Measurements from ENCODE around the gene ZNF574.

Gene ZNF574

DNA sequence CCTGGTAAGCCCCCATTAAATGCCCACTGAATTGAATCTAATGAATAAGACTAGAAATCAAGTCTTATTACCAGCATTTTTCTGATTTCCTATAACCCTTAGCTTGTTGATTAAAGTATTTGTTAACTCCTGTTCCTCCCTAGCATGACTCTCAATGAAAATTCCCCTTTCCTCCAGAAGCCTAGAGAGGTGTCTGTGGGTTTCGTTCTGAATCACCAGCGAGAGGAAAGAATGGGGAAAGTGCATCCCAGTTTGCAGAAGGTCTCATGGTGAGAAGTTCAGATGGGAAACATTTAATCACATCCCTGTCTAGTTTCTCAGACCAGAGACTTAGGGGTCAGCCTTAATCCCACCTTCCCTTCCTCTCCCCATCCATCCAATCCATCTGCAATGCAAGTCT lies 29.4 kb downstream of the ZNF574 start:
- no peak for DNase-seq

DNA sequence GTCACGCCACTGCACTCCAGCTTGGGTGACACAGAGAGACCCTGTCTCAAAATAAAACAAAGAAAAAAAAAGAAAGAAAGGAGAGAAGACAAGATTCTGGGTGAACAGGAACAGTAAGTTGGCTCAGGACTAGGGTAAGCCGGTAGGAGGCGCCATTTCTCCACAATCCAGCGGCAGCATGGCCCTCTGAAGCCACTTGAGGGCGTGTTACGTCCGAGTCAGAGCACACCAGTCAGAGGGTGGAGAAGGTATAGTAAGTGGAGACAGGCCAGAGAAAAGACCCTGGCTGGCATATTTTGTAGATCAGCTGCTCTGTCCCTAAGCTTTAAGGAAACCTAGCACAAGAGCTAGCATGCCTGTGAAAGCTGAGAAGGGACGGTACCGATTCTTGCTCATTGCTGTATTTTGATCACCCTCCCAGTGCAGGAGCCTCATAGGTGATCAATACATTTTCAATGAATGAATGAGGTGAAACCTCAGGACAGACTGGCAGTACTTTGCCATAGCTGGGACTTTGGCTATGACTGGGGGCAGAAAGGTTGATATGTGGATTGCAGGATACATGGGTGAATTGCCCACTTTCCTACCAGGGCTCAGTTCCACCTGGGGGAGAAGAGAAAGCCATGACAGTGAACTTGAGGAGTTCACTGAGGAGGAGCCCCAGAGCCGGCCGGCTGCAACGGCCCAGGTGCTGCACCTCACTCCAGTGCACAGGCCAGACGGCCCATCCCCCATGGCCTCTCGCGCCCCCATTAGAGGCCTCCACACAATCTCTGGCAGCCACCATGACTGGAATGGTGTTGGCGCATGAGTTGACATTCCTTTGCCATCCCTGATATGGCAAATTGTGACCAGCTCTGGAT lies 32.8 kb downstream of the ZNF574 start:
- DNase-seq, result peak; percentile 89

DNA sequence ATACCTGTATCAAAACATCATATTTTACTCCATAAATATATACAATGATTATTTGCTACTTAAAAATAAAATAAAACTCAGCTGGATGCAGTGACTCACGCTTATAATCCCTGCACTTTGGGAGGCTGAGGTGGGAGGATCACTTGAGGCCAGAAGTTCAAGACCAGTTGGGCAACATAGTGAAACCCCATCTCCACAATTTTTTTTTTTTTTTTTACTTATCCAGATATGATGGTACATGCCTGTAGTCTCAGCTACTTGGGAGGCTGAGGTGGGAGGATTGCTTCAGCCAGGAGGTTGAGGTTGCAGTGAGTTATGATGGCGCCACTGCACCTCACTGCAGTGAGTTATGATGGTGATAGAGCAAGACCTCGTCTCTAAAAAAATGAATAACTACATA lies 33.9 kb downstream of the ZNF574 start:
- DNase-seq, result no peak

DNA sequence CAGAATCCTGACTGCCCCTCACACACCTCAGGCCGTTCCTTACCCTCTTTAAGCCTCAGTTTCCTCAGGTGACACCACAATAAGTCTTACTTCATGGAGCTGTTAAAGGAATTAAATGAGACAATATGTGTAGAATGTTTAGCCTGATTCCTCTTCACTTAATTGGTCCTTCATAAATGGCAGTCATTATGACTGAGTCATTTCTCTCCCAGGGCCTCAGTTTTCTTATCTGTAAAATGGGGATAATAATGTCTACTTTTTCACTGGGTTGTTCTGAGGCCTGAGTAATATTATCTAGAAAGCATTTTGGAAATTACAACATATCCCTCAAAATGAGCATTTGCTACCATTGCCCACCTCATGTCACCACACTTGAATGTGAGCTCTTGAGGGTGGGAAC lies 34.7 kb downstream of the ZNF574 start:
- DNase-seq, result no peak

DNA sequence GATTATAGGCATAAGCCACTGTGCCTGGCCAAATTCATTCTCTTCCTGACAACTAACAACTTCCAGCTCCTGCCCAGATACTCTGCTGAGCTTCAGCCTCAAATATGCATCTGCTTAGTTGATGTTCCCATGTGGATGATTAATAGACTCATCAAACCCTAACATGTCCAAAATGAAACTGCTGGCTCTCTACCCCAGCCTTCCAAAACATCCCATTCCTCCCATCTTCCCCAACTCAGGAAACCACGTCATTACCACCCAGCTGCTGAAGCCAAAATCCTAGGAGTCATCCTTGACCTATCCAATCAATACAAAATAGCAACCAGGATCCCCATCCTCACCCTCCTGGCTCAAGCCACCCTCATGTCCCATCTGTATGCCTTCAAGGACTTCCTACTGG lies 35.4 kb downstream of the ZNF574 start:
- DNase-seq, result peak; percentile 96

DNA sequence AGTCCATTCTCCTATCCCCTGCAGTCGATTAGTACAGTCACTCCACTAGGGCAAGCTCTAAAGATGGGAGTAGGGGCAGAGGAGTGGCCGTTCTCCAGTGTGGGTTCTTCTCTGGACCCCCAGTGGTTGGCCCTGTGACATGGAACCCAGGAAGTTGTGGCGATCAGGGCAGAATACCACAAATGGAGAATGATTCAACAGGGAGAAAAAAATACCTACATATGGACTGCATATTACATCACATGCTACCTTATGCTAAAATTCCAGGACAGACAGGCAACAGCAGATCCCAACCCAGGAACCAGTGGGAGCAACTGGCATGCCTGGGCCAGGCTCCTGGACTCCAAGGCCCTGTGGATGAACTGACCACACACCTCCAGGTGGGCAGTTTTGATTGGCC lies 35.8 kb downstream of the ZNF574 start:
- DNase-seq, result peak; percentile 90

DNA sequence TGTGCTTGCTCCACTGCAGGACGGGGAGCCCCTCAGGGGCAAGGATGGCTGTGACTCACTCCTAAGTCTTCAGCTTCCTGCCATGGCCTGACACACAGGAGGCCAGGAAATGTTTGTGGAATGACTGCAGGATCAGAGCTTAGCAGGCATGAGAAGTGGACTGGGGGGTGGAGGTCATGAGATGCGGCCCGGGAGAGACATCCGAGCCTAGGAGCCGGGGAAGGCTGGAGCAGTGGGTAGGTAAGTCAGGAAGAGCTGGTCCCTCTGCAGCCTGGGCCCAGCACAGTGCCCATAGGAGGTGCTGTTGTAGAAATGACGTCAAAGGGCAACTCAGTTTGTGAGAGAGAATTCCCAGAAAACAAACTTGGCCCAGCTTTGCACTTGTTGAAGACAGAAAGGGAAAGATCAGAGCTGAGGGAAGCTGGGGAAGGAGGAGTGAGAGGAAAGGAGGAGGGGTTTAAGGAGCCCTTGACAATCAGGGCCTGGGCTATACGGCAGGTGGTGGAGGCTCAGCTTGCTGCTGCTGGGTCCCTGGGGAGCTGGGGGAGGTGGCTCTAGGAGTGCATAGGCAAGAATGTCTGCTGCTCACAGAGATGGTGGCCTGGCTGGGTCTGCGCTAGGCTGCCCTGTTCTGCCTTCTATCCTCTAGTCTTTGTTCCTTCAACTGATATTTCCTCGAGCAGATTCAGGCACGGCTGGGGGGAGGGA lies 37.8 kb downstream of the ZNF574 start:
- peak; percentile 97 for DNase-seq

DNA sequence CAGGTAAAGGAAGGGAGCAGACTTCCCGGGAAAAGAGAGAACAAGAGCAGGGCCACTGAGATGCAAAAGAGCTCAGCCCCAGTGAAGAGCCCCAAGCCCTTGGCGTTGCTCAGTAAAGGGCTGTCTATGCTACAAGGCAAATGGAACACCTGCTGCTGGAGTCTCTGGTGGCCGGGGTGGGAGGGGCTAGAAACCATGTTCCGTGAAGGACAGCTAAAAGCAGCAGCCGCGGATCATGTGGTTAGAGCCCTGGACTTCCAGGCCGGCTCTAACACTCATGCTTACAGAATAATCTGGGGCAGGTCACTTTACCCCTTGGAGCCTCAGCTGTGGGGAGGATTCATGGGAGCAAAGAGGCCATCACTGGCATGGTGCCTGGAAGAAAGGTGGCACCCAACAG lies 38.4 kb downstream of the ZNF574 start:
- no peak for DNase-seq

DNA sequence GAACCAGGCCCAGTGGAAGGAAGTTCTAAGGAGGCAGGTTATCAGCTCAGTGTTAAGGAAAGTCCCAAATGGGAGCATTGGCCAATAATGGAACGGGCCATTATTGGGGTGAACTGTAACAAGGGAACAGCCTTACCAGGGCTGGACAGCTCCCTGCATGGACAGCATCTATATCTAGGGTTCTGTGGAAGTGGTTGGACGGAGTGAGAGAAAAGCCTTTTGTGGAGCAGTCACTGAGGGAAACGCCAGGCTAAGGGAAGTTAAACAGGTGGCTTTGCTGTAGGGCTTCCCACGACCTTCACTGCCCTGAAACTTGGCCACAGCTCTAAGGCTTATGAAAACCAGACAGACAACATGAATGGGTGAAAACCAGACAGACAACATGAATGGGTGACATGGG lies 39.3 kb downstream of the ZNF574 start:
- no peak for DNase-seq

DNA sequence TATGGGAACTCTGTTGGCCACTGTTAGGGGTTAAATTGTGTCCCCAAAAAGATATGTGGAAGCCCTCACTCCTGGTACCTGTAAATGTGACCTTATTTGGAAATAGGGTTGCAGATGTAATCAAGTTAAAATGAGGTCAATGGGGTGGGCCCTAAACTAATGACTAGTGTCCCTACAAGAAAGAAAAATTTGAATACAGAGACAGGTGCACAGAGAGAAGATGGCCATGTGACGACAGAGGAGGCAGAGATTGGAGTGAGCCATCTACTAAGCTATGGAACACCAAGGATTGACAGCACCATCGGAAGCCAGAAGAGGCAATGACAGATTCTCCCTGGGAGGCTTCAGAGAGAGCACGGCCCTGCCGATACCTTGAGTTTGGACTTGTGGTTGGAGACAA lies 39.7 kb downstream of the ZNF574 start:
- no peak for DNase-seq

DNA sequence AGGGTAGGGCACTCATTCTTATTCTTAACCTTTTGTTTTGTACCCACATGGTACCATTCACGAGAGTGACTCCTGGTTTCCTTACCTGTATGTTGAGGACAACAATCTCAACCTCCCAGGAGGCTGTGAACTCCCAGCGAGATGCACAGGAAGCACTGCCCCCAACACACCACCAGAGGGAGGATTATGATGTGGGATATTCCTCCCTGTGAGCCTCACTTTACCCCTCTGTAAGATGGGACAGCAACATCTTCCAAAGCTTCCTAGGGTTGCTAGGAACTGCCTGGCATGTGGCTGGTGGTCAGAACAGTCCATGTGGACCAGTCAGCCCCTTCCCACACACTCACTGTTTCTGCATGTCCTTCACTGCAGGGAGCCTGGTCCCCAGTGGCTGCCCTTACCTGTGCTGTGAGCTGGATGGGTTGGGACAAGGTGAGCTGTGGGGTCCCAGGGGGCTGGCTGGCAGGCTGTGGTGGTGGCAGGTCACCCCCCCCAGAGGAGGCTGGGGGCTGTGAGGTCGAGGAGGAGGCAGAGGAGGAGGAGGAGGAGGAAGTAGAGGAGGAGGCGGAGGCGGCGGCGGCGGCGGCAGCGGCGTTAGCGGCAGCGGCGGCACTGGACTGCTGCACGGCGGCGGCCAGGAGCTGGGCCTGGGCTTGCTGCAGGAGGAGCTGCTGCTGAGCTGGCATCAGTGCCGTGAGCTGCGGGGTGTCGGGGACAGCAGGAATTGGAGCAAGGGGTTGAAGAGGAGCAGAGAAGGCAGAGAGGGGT lies 40.5 kb downstream of the ZNF574 start:
- DNase-seq, result no peak

DNA sequence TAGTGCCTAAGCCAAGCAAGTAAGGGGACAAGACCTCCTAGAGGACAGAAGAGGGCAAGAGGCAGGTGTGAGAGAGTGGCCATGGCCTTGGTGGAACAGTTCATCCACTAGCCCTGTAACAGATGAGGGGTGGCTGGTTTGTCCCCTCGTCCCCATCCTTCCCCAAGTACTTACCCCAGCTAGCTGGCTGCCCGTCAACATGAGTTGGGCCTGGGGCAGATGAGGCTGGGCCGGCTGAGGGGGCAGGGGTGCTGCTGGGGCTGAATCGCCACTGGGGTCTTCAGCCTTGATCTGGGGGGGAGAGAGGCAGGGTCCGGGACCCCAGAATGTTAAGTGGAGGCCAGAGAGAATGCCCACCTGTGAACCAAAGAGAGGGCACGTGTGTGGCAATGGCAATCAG lies 41.1 kb downstream of the ZNF574 start:
- no peak for DNase-seq

DNA sequence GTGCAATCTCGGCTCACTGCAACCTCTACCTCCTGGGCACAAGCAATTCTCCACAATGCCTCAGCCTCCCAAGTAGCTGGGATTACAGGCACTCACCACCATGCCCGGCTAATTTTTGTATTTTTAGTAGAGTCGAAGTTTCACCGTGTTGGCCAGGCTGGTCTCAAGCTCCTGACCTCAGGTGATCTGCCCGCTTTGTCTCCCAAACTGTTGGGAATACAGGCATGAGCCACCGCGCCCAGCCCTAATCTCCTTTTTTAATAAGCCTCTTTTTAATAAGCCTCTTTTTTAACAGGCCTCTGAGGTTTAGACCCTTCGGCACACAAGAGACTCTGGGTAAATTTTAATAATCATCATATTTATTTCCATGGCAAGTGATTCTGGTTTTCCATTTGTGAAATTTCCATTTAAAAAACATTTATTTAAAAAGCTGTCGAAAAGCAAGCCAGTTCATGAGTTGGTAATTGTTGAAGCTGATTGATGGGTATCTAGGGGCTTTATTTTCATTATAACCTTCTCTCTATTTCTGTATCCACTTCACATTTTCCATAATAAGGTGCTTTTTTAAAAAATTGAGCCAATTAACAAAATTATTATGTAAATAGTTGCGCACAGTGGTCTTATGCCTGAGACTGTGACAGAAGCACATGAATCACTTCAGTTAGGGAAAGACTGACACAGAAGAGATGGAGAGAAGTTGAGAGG lies 44.5 kb downstream of the ZNF574 start:
- DNase-seq, result no peak

DNA sequence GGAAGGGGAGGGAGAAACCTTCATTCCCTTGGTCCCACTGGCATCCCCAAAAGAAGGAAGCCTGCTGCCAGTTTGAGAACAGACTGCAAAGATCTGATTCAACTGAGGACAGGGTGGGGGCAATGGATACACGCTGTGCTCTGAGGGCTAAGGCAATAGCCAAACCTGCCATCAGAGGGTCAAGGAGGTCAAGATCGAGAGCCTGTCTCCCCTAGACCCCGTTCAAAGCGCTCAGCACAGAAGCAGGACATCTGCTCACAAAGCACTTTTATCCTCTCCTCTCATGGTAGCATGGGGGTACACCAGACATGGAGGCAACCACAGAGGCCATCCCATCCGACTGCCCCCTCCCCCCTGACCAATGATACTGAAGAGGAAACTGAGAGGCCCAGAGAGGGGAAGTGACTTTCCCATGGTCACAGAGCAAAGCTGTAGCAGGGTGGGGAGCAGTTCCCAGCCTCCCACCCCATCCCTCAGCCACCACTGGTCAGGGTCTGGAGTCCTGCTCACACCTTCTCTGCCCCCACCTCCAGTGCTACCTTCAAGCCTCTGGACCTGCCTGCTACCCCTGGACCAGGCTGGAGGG lies 45.2 kb downstream of the ZNF574 start:
- no peak for DNase-seq

DNA sequence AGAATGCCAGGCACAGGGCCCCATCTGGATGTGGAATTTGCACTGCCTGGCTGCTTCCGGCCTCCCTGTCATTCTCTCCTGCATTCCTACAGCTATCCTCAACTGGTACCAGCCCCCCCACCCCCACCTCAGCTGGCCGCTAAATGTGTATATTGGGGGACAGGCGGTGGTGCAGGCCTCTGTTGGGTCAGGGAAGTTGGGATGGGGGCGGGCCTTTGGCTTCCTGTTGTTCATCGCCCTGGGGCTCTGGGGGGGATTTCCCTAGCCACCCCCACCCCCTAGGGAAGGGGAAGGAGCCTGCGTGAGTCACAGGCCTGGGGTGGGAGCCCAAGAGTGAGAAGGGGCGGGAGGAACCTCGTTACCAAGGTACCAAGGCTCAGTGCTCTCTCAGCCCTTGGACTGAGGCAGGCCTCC lies 45.7 kb downstream of the ZNF574 start:
- DNase-seq, result peak; percentile 92

DNA sequence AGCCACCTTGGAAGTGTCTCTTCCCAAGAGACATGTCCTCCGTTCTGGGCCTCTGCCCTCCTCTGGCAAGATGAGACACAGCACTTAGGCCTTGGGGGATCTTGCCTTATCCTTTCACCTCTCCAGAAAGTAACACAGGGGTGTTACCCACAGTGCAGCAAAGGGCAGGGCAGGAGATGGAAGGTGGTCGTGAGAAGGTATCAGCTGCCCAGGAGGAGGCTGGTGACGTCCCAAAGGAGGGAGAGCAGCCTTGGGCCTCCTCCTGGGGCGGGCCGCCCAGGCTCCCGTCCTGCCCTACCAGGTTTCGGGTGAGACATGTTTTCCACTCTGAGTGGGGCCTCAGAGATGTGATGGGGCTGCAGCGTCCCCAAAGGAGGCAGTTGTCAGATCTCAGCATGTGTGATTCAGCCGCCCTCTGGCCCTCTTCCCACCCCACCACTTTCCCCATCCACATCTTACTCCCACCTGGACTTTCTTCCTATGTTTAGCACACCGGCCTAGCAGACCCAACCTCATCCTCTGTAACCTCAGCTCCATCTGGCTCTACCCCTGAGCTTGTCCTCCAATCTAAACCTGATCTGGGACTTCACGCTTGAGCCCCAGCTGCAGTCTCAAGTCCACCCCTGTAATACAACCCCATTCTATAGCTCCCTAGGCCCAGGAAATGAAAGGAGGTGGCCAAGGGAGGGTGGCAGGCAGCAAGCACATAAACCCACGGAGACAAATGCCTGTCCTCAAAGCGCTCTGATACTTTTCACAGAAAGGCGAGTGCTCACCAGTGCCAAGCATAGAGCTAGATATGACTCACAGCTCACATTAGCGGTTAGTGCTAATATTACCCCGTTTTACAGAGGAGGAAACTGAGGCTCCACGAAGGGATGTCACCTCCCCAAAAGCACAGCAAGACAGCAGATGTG lies 47.0 kb downstream of the ZNF574 start:
- no peak for DNase-seq

DNA sequence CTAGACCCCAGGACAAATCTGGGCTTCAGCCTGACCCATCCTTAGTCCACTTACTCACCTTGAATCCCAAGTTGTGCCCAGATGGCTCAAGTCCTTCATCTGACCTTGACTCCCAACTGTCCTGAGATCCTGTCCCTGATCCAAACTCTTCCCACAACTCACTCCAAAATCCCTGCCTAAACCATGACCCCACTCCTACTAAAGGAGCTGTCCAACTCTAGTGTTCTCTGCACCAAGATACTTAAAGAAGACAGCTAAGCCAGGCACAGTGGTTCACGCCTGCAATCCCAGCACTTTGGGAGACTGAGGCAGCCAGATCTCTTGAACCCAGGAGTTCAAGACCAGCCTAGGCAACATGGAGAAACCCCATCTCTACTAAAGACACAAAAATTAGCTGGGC lies 47.8 kb downstream of the ZNF574 start:
- DNase-seq, result no peak

DNA sequence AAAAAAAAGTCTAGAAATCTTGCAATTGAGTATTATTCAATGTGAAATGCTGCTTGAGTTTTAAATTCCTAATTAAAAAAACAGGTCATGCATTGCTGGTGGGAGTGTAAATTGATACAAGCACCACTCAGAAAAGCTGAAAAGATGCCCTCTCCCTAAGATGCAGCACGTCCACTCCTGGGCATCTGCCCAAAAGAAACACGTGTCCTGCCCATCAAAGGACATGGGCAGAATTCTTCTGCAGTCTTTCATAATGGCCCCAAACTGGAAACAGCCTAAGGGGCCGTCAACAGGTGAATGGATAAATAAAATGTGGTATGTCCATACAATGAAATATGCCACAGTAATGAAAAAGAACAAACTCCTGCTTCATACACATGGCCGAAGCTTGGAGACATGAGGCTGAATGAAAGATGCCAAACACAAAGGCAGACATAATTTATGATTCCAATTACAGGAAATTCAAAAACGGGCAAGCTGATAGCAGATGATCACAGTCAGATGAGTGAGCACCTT lies 48.5 kb downstream of the ZNF574 start:
- DNase-seq, result no peak

DNA sequence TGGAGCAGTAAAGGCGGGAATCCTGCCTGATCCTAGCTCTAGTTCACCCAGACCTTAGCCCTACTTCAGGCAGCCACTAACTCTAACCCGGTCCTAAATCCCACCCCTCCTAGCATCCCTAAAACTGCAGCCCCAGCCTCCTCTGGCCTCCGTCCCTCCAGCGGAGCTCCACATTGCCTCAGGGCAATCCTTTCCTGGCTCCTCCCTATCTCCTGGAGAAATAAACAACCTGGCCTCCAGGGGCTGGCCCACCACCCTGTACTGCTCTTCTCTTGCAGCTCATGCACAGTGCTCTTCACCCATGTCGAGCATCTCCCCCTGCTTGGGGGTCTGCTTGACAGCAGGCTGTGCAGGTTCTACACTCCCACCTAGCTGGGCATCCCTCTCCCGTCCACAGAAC lies 49.6 kb downstream of the ZNF574 start:
- DNase-seq, result no peak

DNA sequence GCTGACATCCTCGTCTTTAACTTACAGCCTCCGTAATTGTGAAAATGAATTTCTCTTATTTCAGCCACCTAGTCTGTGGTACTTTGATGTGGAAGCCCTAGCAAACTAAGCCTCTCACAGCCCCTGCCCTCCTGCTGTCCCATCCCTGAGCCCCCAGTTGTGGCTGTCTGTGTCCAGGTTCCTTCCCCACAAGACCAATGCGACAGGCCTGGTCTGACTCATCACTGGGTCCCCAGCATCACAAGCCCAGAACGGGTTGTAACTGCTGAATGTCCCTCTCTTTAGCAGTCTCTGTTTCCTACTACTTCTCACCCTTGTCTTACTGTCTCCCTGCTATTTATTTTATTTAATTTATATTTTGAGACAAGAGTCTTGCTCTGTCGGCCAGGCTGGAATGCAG lies 50.6 kb downstream of the ZNF574 start:
- DNase-seq, result no peak

All from fibroblast of upper back skin (primary cell).